ENCODE data around the gene MICAL3. TPM values are rescaled to one million over a fixed set of nuclear protein-coding genes. Genes with fewer than 3 reads are reported as not detected.

The MICAL3 gene
- total RNA-seq, 4 donors from 2014 or later, result 45.2 to 56.3 (median 46.3) TPM

- 67 to 74% methylated on average over 11 of the region's 11 CpGs for WGBS, 2 donors
- peak overlapping the region in 2 of 4 donors; percentile 28 to 30 for H3K27ac ChIP-seq
- H3K9me3 ChIP-seq, result no peaks in the 10 kb centered on the region
- H3K27me3 ChIP-seq, result no peaks in the 10 kb centered on the region
- TF ChIP-seq EP300 (IDR thresholded peaks at IDR 0.05) (no peak), CTCF (IDR thresholded peaks at IDR 0.05) (no peak), POLR2A (IDR thresholded peaks at IDR 0.05) (no peak)
- peaks cover 0 to 71% (median 14%) of the 10 kb centered on the region in 4 donors for H3K4me1 ChIP-seq
- H3K36me3 ChIP-seq, result no peaks in the 10 kb centered on the region
- H3K4me3 ChIP-seq, result no peak overlapping the region
- DNase-seq (ENCODE audit: low spot score in 2 of 2), result no peak
These were observed 54.7 kb downstream of the MICAL3 start for GRCh38 chr22:17969701-17970113.

GRCh38 chr22:17968126-17968525, 56.2 kb downstream of the MICAL3 start:
- H3K9me3 ChIP-seq, result no peaks in the 10 kb centered on the region
- H3K4me1 ChIP-seq, result peaks cover 0 to 70% (median 20%) of the 10 kb centered on the region in 4 donors
- WGBS, 2 donors, result 92 to 95% methylated on average over 12 of the region's 12 CpGs

GRCh38 chr22:17966403-17966717, 58.0 kb downstream of the MICAL3 start:
- H3K4me1 ChIP-seq, result peaks cover 0 to 58% (median 9%) of the 10 kb centered on the region in 4 donors
- 63% methylated on average over 2 of the region's 2 CpGs for WGBS, 2 donors

More at GRCh38 chr22:17968126-17968525, 56.2 kb downstream of the MICAL3 start:
- H3K27me3 ChIP-seq, result no peaks in the 10 kb centered on the region
- no peak for DNase-seq (ENCODE audit: low spot score in 2 of 2)
- TF ChIP-seq POLR2A (IDR thresholded peaks at IDR 0.05) (no peak), CTCF (IDR thresholded peaks at IDR 0.05) (no peak), EP300 (IDR thresholded peaks at IDR 0.05) (no peak)
- no peak overlapping the region for H3K27ac ChIP-seq
- H3K36me3 ChIP-seq, result no peaks in the 10 kb centered on the region
- no peak overlapping the region for H3K4me3 ChIP-seq

GRCh38 chr22:17965538-17966402, 58.6 kb downstream of the MICAL3 start:
- WGBS, 2 donors, result 75 to 80% methylated on average over 12 of the region's 12 CpGs
- Histone ChIP-seq H3K4me3 (no peak overlapping the region), H3K27me3 (no peaks in the 10 kb centered on the region), H3K4me1 (peaks cover 0 to 58% (median 9%) of the 10 kb centered on the region in 4 donors), H3K9me3 (no peaks in the 10 kb centered on the region), H3K36me3 (no peaks in the 10 kb centered on the region), H3K27ac (peak overlapping the region in 2 of 4 donors; percentile 26 to 53)
- TF ChIP-seq EP300 (IDR thresholded peaks at IDR 0.05) (no peak), CTCF (IDR thresholded peaks at IDR 0.05) (no peak), POLR2A (IDR thresholded peaks at IDR 0.05) (no peak)
- DNase-seq (ENCODE audit: low spot score in 2 of 2), result no peak

More at GRCh38 chr22:17966403-17966717, 58.0 kb downstream of the MICAL3 start:
- no peaks in the 10 kb centered on the region for H3K9me3 ChIP-seq
- no peaks in the 10 kb centered on the region for H3K27me3 ChIP-seq
- peak overlapping the region in 2 of 4 donors; percentile 26 to 53 for H3K27ac ChIP-seq
- H3K36me3 ChIP-seq, result no peaks in the 10 kb centered on the region
- H3K4me3 ChIP-seq, result no peak overlapping the region
- DNase-seq (ENCODE audit: low spot score in 2 of 2), result no peak
- TF ChIP-seq EP300 (IDR thresholded peaks at IDR 0.05) (no peak), POLR2A (IDR thresholded peaks at IDR 0.05) (no peak)

GRCh38 chr22:17964643-17965042, 59.7 kb downstream of the MICAL3 start:
- Histone ChIP-seq H3K27ac (peak overlapping the region in 1 of 4 donors; percentile 32), H3K27me3 (no peaks in the 10 kb centered on the region), H3K36me3 (no peaks in the 10 kb centered on the region), H3K9me3 (no peaks in the 10 kb centered on the region), H3K4me3 (no peak overlapping the region), H3K4me1 (peaks cover 0 to 52% (median 9%) of the 10 kb centered on the region in 4 donors)
- DNase-seq (ENCODE audit: low spot score in 2 of 2), result no peak
- TF ChIP-seq EP300 (IDR thresholded peaks at IDR 0.05) (no peak), CTCF (IDR thresholded peaks at IDR 0.05) (no peak)
- 64 to 66% methylated on average over 10 of the region's 10 CpGs for WGBS, 2 donors

All from tibial nerve (tissue), 4 donors.